HCT116 (cell line): ENCODE data around the gene AGL.

ENCODE experiments used
- CEBPB ChIP-seq: IDR thresholded peaks from 2 replicates; pipeline ENCODE4 v1.6.1; 2012; ENCODE audit warnings: low read depth
- CTCF ChIP-seq, 3 experiments: fragments of 200-600 bp in 1 of 3; sonication (generic) in 1 of 3; IDR thresholded peaks in 2 of 3; conservative IDR thresholded peaks in 1 of 3; 2 replicates each; pipeline ENCODE4 v1.5.1; 2012 to 2017; ENCODE audit warnings: low read depth in 2 of 3, low read length in 2 of 3, antibody characterized with exemption in 1 of 3, borderline replicate concordance in 1 of 3, control low read depth in 1 of 3, mild to moderate bottlenecking in 1 of 3, mixed read lengths in 1 of 3, mixed run types in 1 of 3, moderate library complexity in 1 of 3; ENCODE audit not compliant: insufficient read depth in 1 of 3
- EZH2 ChIP-seq: fragments of 200-600 bp; sonication (generic); IDR thresholded peaks from 2 replicates; pipeline ENCODE4 v1.6.1; 2017; ENCODE audit warnings: antibody characterized with exemption, mixed run types
- FOSL1 ChIP-seq: IDR thresholded peaks from 2 replicates; pipeline ENCODE4 v1.6.1; 2012; ENCODE audit warnings: low read depth
- JUND ChIP-seq: IDR thresholded peaks from 2 replicates; pipeline ENCODE4 v1.6.1; 2012
- POLR2A ChIP-seq: IDR thresholded peaks from 2 replicates; pipeline ENCODE4 v1.7.0; 2011; ENCODE audit warnings: borderline replicate concordance; ENCODE audit not compliant: insufficient read depth, insufficient read length; ENCODE audit errors: extremely low read depth
- POLR2AphosphoS5 ChIP-seq: IDR thresholded peaks from 2 replicates; pipeline ENCODE4 v1.6.1; 2011; ENCODE audit warnings: mild to moderate bottlenecking, low read depth, low read length, moderate library complexity
- TCF7L2 ChIP-seq: IDR thresholded peaks from 2 replicates; pipeline ENCODE4 v1.7.0; 2011; ENCODE audit warnings: borderline replicate concordance, inconsistent platforms; ENCODE audit not compliant: insufficient read depth, insufficient read length; ENCODE audit errors: extremely low read depth
- YY1 ChIP-seq: IDR thresholded peaks from 2 replicates; pipeline ENCODE4 v1.6.1; 2011; ENCODE audit warnings: low read length, low read depth, moderate library complexity, mild to moderate bottlenecking; ENCODE audit not compliant: insufficient replicate concordance; ENCODE audit errors: extremely low read depth
- ZNF274 ChIP-seq: fragments of 200-500 bp; sonication (Bioruptor generic); IDR thresholded peaks from 2 replicates; pipeline ENCODE4 v1.6.1; 2014; ENCODE audit warnings: mild to moderate bottlenecking, low read depth, low read length, inconsistent platforms

GRCh38 chr1:99867682-99868081 lies 17.5 kb downstream of the AGL start:
- no peak for TF ChIP-seq CTCF (IDR thresholded peaks at IDR 0.05 in 2 of 3, conservative IDR thresholded peaks at IDR 0.05 in 1 of 3; ENCODE audit: borderline replicate concordance in 1 of 3, insufficient read depth in 1 of 3, low read depth in 2 of 3, low read length in 2 of 3)
- TF ChIP-seq EZH2: no peak
- TF ChIP-seq POLR2AphosphoS5: no peak
- no peak for TF ChIP-seq JUND
- no peak for TF ChIP-seq FOSL1
- no peak for TF ChIP-seq ZNF274
- TF ChIP-seq TCF7L2: no peak
- no peak for TF ChIP-seq YY1
- TF ChIP-seq CEBPB: no peak
- TF ChIP-seq POLR2A: no peak
